Measurements from ENCODE around the gene OPA3.

The OPA3 gene

GRCh38 chr19:45502111-45502510, 82.5 kb downstream of the OPA3 start:
- H3K27ac ChIP-seq (ENCODE audit: low read depth, low read length, poor library complexity, severe bottlenecking) = peak overlapping the region; percentile 47
- no peaks in the 10 kb centered on the region for H3K9me2 ChIP-seq (ENCODE audit: low read depth, low read length)
- H3K4me2 ChIP-seq (ENCODE audit: low read length) = no peak overlapping the region; the same call in 1 of the 2 replicates
- no peaks in the 10 kb centered on the region for H4K20me1 ChIP-seq (ENCODE audit: insufficient read depth, low read length)
- H3K9me3 ChIP-seq (ENCODE audit: low read length) = no peaks in the 10 kb centered on the region
- H3K36me3 ChIP-seq (ENCODE audit: insufficient read depth, low read length) = no peaks in the 10 kb centered on the region
- H3K79me2 ChIP-seq (ENCODE audit: insufficient read depth, low read length) = no peaks in the 10 kb centered on the region
- H3K9ac ChIP-seq (ENCODE audit: low read length) = no peak overlapping the region
- peaks cover 39% of the 10 kb centered on the region for H3K4me1 ChIP-seq (ENCODE audit: insufficient read depth, low read length, severe bottlenecking)
- 0 out of 2 replicates have a peak, but pooled peaks cover 5% of the 10 kb centered on the region for H3F3A ChIP-seq (ENCODE audit: insufficient read depth, low read length)
- no peak for TF ChIP-seq EZH2 (IDR thresholded peaks at IDR 0.05; ENCODE audit: borderline replicate concordance, low read length)
- TF ChIP-seq, protein P1, sequence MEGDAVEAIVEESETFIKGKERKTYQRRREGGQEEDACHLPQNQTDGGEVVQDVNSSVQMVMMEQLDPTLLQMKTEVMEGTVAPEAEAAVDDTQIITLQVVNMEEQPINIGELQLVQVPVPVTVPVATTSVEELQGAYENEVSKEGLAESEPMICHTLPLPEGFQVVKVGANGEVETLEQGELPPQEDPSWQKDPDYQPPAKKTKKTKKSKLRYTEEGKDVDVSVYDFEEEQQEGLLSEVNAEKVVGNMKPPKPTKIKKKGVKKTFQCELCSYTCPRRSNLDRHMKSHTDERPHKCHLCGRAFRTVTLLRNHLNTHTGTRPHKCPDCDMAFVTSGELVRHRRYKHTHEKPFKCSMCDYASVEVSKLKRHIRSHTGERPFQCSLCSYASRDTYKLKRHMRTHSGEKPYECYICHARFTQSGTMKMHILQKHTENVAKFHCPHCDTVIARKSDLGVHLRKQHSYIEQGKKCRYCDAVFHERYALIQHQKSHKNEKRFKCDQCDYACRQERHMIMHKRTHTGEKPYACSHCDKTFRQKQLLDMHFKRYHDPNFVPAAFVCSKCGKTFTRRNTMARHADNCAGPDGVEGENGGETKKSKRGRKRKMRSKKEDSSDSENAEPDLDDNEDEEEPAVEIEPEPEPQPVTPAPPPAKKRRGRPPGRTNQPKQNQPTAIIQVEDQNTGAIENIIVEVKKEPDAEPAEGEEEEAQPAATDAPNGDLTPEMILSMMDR (IDR thresholded peaks at IDR 0.05; ENCODE audit: low read length) = no peak
- H3K4me3 ChIP-seq (ENCODE audit: low read depth, low read length, poor library complexity, severe bottlenecking) = no peak overlapping the region
- H2AFZ ChIP-seq (ENCODE audit: low read length) = no peak overlapping the region
- no peaks in the 10 kb centered on the region for H3K27me3 ChIP-seq (ENCODE audit: insufficient read depth, low read length)

DNA sequence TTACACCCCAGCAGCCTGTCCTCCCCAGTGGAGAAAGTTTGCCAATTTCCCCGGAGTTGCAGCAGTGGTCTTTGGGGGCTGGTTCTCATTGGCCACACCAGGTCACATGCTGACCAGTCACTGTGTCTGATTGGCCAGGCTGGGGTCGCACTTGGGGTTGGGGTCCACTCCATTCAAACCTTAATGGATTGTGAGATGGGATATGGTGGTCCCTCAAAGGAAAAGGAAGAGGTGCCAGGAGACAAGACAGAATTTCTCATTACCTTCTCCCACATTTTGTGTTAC, 82.9 kb downstream of the OPA3 start:
- H3K4me1 ChIP-seq (ENCODE audit: insufficient read depth, low read length, severe bottlenecking) = peaks cover 40% of the 10 kb centered on the region
- H3K36me3 ChIP-seq (ENCODE audit: insufficient read depth, low read length) = no peaks in the 10 kb centered on the region
- H3K4me3 ChIP-seq (ENCODE audit: low read depth, low read length, poor library complexity, severe bottlenecking) = no peak overlapping the region
- H3F3A ChIP-seq (ENCODE audit: insufficient read depth, low read length) = 0 out of 2 replicates have a peak, but pooled peaks cover 5% of the 10 kb centered on the region
- H3K27me3 ChIP-seq (ENCODE audit: insufficient read depth, low read length) = no peaks in the 10 kb centered on the region
- H3K4me2 ChIP-seq (ENCODE audit: low read length) = no peak overlapping the region
- no peak overlapping the region for H2AFZ ChIP-seq (ENCODE audit: low read length)
- peak overlapping the region; percentile 47 for H3K27ac ChIP-seq (ENCODE audit: low read depth, low read length, poor library complexity, severe bottlenecking)
- no peaks in the 10 kb centered on the region for H3K9me2 ChIP-seq (ENCODE audit: low read depth, low read length)
- H3K79me2 ChIP-seq (ENCODE audit: insufficient read depth, low read length) = no peaks in the 10 kb centered on the region
- H3K9ac ChIP-seq (ENCODE audit: low read length) = no peak overlapping the region
- TF ChIP-seq, protein P1 (IDR thresholded peaks at IDR 0.05; ENCODE audit: low read length) = no peak
- no peak for TF ChIP-seq EZH2 (IDR thresholded peaks at IDR 0.05; ENCODE audit: borderline replicate concordance, low read length)
- H3K9me3 ChIP-seq (ENCODE audit: low read length) = no peaks in the 10 kb centered on the region
- H4K20me1 ChIP-seq (ENCODE audit: insufficient read depth, low read length) = no peaks in the 10 kb centered on the region

DNA sequence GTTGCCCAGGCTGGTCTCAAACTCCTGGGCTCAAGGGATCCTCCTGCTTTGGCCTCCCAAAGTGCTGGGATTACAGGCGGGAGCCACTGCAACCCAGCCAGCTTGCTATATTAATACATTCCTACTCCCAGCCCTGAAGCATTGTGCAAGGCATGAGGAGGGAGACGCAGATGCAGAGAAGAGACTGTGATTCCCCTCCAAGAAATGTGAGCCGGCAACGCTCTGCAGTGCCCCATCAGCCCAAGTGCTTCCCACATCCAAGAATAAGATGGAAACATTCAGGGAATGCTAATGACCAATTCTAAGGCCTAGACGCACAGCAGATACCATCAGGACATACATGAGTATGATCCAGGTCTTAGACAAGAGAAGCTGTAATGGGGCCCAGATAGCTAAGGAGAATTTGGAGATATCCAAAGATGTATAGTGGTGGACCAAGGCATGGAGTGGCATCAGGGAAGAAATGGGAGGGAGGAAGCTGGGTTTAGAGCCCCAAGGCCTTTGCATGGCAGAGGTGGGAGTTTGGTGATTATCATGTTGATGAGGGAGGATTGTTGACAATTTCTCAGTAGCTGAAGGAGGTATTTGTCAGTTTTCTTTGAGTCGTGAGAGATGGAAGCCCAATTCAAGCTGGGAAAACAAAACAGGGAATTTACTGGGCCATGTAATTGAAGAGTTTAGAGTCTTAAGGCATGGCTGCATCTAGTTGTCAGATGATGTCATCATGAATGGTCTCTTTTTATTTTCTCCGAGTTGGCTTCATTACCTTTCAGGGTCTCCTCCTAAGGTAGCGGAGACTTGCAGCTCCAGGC, 83.5 kb downstream of the OPA3 start:
- Histone ChIP-seq H3K9me3 (ENCODE audit: low read length) (no peaks in the 10 kb centered on the region), H3K4me2 (ENCODE audit: low read length) (no peak overlapping the region), H3K9me2 (ENCODE audit: low read depth, low read length) (no peaks in the 10 kb centered on the region), H3K27me3 (ENCODE audit: insufficient read depth, low read length) (no peaks in the 10 kb centered on the region), H2AFZ (ENCODE audit: low read length) (no peak overlapping the region), H3K27ac (ENCODE audit: low read depth, low read length, poor library complexity, severe bottlenecking) (no peak overlapping the region), H3K9ac (ENCODE audit: low read length) (no peak overlapping the region), H3F3A (ENCODE audit: insufficient read depth, low read length) (0 out of 2 replicates have a peak, but pooled peaks cover 5% of the 10 kb centered on the region), H3K4me3 (ENCODE audit: low read depth, low read length, poor library complexity, severe bottlenecking) (no peak overlapping the region), H3K36me3 (ENCODE audit: insufficient read depth, low read length) (no peaks in the 10 kb centered on the region), H3K4me1 (ENCODE audit: insufficient read depth, low read length, severe bottlenecking) (peaks cover 44% of the 10 kb centered on the region), H3K79me2 (ENCODE audit: insufficient read depth, low read length) (no peaks in the 10 kb centered on the region), H4K20me1 (ENCODE audit: insufficient read depth, low read length) (no peaks in the 10 kb centered on the region)
- TF ChIP-seq EZH2 (IDR thresholded peaks at IDR 0.05; ENCODE audit: borderline replicate concordance, low read length) = no peak
- TF ChIP-seq, protein P1 (IDR thresholded peaks at IDR 0.05; ENCODE audit: low read length) = no peak

Measured in OCI-LY1 (cell line).